GM21390 (cell line): ENCODE results near the gene UGT3A1.
"Not testable (repeated sequence)": the region's sequence is repeated elsewhere in the genome, so short reads cannot be mapped to it uniquely, and the experiment has no call there.

Experiments used
- ATAC-seq: cut with Tn5 transposase; IDR thresholded peaks from one replicate; pipeline ENCODE4 v1.9.1; 2021; ENCODE audit not compliant: unreplicated experiment

Gene UGT3A1

GRCh38 chr5:35990520-35990919 lies 670 bp downstream of the UGT3A1 start:
- ATAC-seq: no peak

- ATAC-seq: no peak
Measured at GRCh38 chr5:35988529-35988928, 2.7 kb downstream of the UGT3A1 start.

GRCh38 chr5:35987776-35988175 lies 3.4 kb downstream of the UGT3A1 start:
- ATAC-seq: no peak

GRCh38 chr5:35979715-35980114 lies 11.5 kb downstream of the UGT3A1 start:
- ATAC-seq: no peak

DNA sequence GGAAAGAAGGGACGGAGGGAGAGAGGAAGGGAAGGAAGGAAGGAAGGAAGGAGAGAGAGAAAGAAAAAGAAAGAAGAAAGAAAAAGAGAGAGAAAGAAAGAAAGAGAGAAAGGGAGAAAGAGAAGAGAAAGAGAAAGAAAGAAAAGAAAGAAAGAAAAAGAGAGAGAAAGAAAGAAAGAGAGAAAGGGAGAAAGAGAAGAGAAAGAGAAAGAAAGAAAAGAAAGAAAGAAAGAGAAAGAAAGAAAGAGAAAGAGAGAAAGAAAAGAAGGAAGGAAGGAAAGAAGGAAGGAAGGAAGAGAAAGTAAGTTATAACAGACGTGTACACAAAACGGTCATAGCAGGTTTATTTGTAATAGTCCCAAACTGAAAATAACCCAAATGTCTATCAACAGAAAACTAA lies 14.3 kb downstream of the UGT3A1 start:
- ATAC-seq: not testable (repeated sequence)

DNA sequence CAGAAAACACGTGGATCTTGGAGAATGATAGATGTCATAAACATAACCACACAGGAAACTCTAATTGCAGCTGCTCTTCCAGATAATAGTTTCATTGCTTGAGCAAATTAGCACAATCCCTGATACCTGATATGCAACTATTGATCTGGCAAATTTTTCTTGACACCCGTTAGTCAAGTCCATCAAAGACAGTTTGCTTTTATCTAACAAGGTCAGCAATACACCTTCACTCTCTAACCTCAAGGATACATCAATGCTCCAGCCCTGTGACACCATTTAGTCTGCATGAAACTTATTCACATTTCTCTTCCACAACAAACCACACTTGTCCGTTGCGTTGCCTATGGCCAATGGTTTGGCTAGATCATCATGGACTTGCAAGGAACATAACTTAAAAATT lies 16.6 kb downstream of the UGT3A1 start:
- ATAC-seq: no peak

- no peak for ATAC-seq
Measured at GRCh38 chr5:35971878-35972210, 19.3 kb downstream of the UGT3A1 start.

DNA sequence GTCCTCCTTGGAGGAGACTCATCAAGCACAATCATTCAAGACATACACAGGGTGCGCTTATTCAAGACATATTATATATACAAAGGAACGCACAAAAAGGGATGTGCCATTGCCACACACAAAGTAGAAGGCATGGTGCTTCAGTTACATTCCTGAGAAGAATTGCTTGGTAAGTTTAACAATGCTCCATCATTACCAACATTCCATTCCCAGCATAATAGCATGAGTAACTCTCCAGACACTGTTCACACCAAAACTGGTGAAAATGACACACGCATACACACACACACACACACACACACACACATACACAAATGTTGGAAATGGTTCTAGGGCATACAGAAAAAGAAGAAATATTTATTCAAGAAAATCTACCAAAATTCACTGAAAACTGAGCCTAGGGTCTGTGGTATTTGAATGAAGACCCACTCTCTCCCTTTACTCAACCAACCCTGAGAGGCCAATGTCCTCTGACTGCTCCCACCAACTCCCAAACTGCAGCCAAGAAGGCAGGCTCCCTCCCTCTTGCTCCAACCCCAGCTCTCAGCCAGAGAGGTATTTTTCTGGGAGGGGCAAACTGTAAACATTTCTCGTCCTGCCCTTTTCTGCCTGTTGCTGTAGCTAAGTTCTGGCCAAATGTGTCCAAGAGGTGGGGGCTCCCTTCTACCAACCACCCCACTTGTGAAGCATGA lies 19.9 kb downstream of the UGT3A1 start:
- no peak for ATAC-seq

GRCh38 chr5:35963381-35963843 lies 27.8 kb downstream of the UGT3A1 start:
- ATAC-seq: no peak

DNA sequence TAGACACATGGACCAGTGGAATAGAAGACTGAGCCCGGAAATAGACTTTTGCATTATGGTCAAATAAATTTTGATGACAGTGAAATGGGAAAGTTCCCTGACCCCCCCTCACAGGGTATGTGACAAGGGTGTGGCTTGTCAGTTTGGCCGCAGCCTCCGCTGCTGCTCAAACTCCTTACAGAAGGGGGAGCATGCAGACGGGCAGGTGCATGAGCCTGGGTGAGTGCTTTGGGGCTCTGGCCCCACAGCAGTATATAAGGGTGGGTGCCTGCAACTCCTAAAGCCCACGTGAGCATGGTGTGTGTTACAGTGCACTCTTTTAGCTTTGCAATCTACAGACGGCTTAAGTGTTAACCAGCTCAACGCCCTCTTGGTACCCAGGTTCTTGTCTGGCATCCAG lies 30.9 kb downstream of the UGT3A1 start:
- no peak for ATAC-seq

DNA sequence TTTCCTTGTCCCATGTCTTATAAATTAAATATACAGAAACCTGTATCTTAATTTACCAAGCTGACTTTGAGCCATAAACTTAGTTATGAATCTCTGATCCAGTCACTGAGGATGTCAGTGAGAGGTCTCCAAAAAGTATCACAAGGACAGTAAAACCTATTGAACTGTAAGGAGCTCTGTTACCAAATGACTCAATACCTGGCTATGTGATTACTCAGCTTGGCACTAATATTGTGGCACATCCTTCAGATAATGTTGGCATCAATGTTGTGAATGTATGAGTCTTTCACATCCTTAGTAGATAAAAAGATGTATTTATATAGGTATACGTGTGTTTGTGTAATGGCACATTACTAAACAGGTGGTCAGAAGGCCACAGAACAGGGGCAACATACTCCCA lies 34.8 kb downstream of the UGT3A1 start:
- ATAC-seq: no peak

DNA sequence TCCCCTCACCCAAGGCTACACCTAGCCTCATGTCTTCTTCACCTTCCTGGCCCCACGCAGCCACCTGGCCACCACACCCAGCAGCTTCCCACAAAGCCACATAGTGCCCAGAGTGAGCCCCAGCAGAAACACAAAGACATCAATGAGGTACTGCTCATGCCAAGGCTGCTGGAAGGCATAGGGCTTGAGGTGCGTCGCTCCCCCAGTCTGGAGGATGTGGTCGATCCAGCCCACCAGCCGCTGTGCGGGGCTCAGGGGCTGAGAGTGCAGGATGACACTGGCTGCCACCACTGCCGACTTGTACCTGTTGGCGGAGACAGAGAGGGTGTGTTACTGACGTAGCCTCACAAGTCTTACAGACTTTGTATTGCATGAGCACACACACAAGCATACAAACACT lies 37.0 kb downstream of the UGT3A1 start:
- ATAC-seq: no peak

- ATAC-seq: no peak
Measured at GRCh38 chr5:35947085-35947484, 44.1 kb downstream of the UGT3A1 start.

GRCh38 chr5:35939639-35940038 lies 51.6 kb downstream of the UGT3A1 start:
- ATAC-seq: no peak

GRCh38 chr5:35938568-35939227 lies 52.5 kb downstream of the UGT3A1 start, which contains the start of gene CAPSL:
Gene CAPSL, minus strand, starts transcription at chr5:35938622. Its CDS starts 17,502 bp downstream, at chr5:35921120.
- no peak for ATAC-seq

DNA sequence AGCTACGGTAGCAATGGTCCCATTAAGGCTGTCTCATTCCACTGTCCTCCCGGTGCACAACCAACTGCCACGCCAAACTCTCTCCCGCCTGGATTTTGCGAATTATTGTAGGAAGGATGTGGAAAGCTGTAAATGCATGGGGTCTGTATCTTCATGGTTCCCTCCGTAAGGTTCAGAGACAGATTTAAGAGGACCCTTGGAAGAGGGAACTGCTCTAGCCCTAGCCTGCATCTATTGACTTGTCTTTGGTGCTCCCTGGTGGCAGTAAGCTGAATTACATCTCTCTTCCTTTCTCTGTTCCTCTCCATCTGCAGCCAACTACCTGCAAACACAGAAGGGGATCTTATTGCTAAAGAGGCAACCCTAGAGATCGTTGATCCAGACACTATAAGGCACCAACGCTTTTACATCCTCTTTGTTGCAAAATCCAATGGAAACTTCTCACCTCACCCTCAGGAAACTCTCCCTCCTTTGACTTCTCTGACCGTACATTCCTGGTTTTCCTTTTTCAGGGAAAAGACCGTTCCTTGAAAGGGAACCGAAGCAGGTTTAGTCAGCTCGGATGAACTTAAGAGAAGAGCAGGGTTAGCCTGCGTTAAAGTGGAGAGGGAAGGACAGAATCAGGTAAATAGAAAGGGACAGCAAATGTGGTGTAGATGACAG lies 64.7 kb downstream of the UGT3A1 start:
- ATAC-seq: peak; percentile 74

DNA sequence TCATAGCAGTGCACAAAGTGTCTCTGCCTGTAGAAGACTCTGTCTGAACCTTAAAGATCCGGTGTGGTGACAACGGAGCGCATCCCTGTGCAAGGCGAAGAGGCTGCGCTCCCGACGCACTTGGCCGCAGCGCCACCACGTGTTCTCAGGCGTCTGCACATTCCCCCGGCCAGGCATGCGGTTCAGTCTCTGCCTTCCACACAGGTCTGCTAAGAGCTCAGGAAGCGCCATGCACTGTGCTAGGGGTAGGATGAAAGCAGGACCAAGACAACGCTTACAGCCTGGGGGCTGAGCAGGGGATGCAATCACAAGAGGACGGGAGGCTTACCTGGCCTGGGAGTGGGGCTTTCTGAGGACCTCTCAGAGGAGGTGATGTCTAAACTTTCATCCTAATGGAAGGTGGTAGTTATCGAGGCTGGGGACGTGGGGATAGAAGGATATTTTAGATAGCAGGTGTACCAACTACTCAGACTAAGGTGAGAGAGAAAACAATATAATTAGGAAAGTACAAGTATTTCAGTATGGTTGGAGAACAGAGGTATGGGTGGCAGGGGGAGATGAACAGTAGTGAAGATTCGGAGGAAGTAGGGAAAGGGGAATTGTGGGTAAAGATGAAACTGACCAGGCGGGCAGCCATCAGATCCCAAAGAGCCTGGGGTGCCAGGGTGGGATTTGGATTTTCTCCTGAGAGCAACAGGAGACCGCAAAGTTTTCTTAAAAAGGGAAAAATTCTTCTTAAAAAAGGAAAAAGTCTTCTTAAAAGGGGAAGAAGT lies 66.1 kb downstream of the UGT3A1 start:
- peak; percentile 79 for ATAC-seq

- ATAC-seq: no peak
Measured at GRCh38 chr5:35924122-35924949, 66.9 kb downstream of the UGT3A1 start.

GRCh38 chr5:35922468-35922867 lies 68.7 kb downstream of the UGT3A1 start:
- ATAC-seq: no peak

GRCh38 chr5:35921930-35922329 lies 69.3 kb downstream of the UGT3A1 start:
- no peak for ATAC-seq

- no peak for ATAC-seq
Measured at GRCh38 chr5:35920890-35921289, 70.3 kb downstream of the UGT3A1 start.
